Gastrocnemius medialis (tissue), 4 donors: ENCODE results near the gene MGST2. TPM values are rescaled to one million over a fixed set of nuclear protein-coding genes. Genes with fewer than 3 reads are reported as not detected.

Experiments used
- ATAC-seq, 2 donors: fragments of 150-250 bp; one replicate each; pipeline ENCODE4 v1.9.1; 2016
- DNase-seq, 2 donors: peaks; one replicate each; pipeline ENCODE4 v3.0.0-alpha.2; 2019
- H3K27ac ChIP-seq, 4 donors: fragments of 200-600 bp; sonication (generic); 1 replicate in 1 of 4; 2 replicates in 3 of 4; pipeline ENCODE4 v1.5.1; 2016 to 2018; ENCODE audit warnings: mild to moderate bottlenecking in 2 of 4, moderate library complexity in 1 of 4
- H3K27me3 ChIP-seq, 3 donors: fragments of 200-600 bp; sonication (generic) in 2 of 3; 1 replicate in 1 of 3; 2 replicates in 2 of 3; pipeline versions ENCODE4 v1.5.1 to v1.6.0; 2016 to 2019; ENCODE audit warnings: mild to moderate bottlenecking in 1 of 3, moderate library complexity in 1 of 3
- H3K36me3 ChIP-seq, 2 donors: fragments of 200-600 bp; sonication (generic) in 1 of 2; one replicate each; pipeline ENCODE4 v1.5.1; 2017 to 2018
- H3K4me1 ChIP-seq, 2 donors: fragments of 200-600 bp; sonication (generic) in 1 of 2; one replicate each; pipeline ENCODE4 v1.5.1; 2016 to 2017; ENCODE audit warnings: mild to moderate bottlenecking in 2 of 2
- H3K4me3 ChIP-seq, 4 donors: fragments of 200-600 bp; sonication (generic) in 3 of 4; 1 replicate in 1 of 4; 2 replicates in 3 of 4; pipeline ENCODE4 v1.5.1; 2016 to 2019; ENCODE audit warnings: mild to moderate bottlenecking in 2 of 4
- H3K9me3 ChIP-seq, 3 donors: fragments of 200-600 bp; sonication (generic) in 2 of 3; 1 replicate in 1 of 3; 2 replicates in 2 of 3; pipeline ENCODE4 v1.5.1; 2016 to 2019
- CTCF ChIP-seq, 5 experiments: fragments of 450-650 bp in 3 of 5; fragments of 200-600 bp in 2 of 5; sonication (generic) in 2 of 5; IDR thresholded peaks in 4 of 5; conservative IDR thresholded peaks in 1 of 5; 1 replicate in 4 of 5; 2 replicates in 1 of 5; pipeline ENCODE4 v1.5.1; 2016 to 2019; ENCODE audit warnings: antibody characterized with exemption in 5 of 5, mild to moderate bottlenecking in 3 of 5, moderate library complexity in 3 of 5
- POLR2A ChIP-seq, 2 donors: fragments of 450-650 bp; IDR thresholded peaks; one replicate each; pipeline ENCODE4 v1.6.1; 2017; ENCODE audit warnings: antibody characterized with exemption in 2 of 2, mild to moderate bottlenecking in 2 of 2, moderate library complexity in 2 of 2
- in situ Hi-C, 4 donors: fragments of 200-750 bp; cut with MboI; loops; one replicate each; pipeline versions ENCODE4 v1.15.0 to v1.8.0; 2017; ENCODE audit warnings: low sequenced_read_pairs in 4 of 4
- intact Hi-C: fragments of 100-400 bp; cut with DNase I; formaldehyde crosslinking; loops from one replicate; pipeline ENCODE4 v1.15.1; 2023; ENCODE audit warnings: low total_unique reads
- total RNA-seq, 4 donors: library from RNA; depleted of rRNA; stranded (reverse); fragments of >200 nt; gene quantifications; one replicate each; pipeline versions ENCODE4 v1.1.0 to v1.2.3, GENCODE V29; 2016

The MGST2 gene
- total RNA-seq, 4 donors from 2014 or later, result 17.3 to 38.6 (median 30.9) TPM

- ATAC-seq (peak in 1 of 2 donors; percentile 57), DNase-seq (peak in 1 of 2 donors; percentile 39)
- Histone ChIP-seq H3K27me3 (no peaks in the 10 kb centered on the region), H3K9me3 (no peaks in the 10 kb centered on the region), H3K4me3 (no peak overlapping the region), H3K36me3 (no peaks in the 10 kb centered on the region), H3K27ac (no peak overlapping the region), H3K4me1 (peaks cover 9 to 14% of the 10 kb centered on the region in 2 donors)
- in situ Hi-C loops, result loop anchor here in 3 of 4 donors (10.0 to 25.0 kb wide), 3 partner anchors 160 to 630 kb away; no protein-coding TSS in a partner anchor
- TF ChIP-seq CTCF (IDR thresholded peaks at IDR 0.05 in 4 of 5, conservative IDR thresholded peaks at IDR 0.05 in 1 of 5) (peak in 3 of 5 experiments; percentile 25 to 50 (median 32)), POLR2A (IDR thresholded peaks at IDR 0.05) (no peak)
- intact Hi-C loops, result loop anchor here (5.0 kb wide), 1 partner anchor 597 kb away; no protein-coding TSS in a partner anchor
These were observed 10.5 kb upstream of the MGST2 start for GRCh38 chr4:139655116-139655515.

GRCh38 chr4:139656614-139657486 is 8.8 kb upstream of the MGST2 start:
- TF ChIP-seq CTCF (IDR thresholded peaks at IDR 0.05 in 4 of 5, conservative IDR thresholded peaks at IDR 0.05 in 1 of 5) (peak; percentile 63 to 84 (median 66)), POLR2A (IDR thresholded peaks at IDR 0.05) (no peak)
- Histone ChIP-seq H3K4me1 (peaks cover 9 to 15% of the 10 kb centered on the region in 2 donors), H3K36me3 (no peaks in the 10 kb centered on the region), H3K27ac (peak overlapping the region in 2 of 4 donors; percentile 36 to 58), H3K9me3 (no peaks in the 10 kb centered on the region), H3K4me3 (no peak overlapping the region), H3K27me3 (no peaks in the 10 kb centered on the region)
- in situ Hi-C loops, result loop anchor here in 3 of 4 donors (10.0 to 25.0 kb wide), 3 partner anchors 162 to 632 kb away; no protein-coding TSS in a partner anchor
- intact Hi-C loops, result loop anchor here (5.0 kb wide), 1 partner anchor 595 kb away; no protein-coding TSS in a partner anchor
- peak; percentile 63 to 82 for ATAC-seq
- peak in 1 of 2 donors; percentile 28 for DNase-seq

DNA sequence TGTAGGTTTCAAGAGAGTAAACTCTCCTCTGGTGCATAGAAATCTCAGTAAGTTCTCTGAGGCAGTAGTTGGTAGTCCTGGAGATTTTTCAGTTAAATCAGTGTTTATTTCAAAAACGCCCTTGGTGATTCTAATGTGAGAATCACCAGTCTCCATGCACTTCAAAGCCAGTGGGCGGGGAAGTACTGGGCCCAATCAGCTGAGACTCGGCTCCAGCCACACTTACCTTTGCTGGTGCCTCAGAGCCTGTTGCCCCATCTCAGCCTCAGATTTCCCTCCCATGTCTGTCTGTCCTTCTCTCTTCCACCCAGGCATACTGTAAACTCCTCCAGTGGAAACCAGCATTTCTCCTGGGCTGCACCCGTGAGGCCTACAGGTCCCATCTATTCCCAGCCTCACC is 7.4 kb upstream of the MGST2 start:
- Histone ChIP-seq H3K9me3 (no peaks in the 10 kb centered on the region), H3K4me3 (no peak overlapping the region), H3K27ac (peak overlapping the region in 3 of 4 donors; percentile 12 to 58 (median 44)), H3K36me3 (no peaks in the 10 kb centered on the region), H3K4me1 (peaks cover 9 to 15% of the 10 kb centered on the region in 2 donors), H3K27me3 (no peaks in the 10 kb centered on the region)
- no peak for ATAC-seq
- intact Hi-C loops (loop anchor here (5.0 kb wide), 1 partner anchor 594 kb away; no protein-coding TSS in a partner anchor), in situ Hi-C loops (loop anchor here in 3 of 4 donors (10.0 to 25.0 kb wide), 3 partner anchors 163 to 633 kb away; no protein-coding TSS in a partner anchor)
- DNase-seq, result no peak
- TF ChIP-seq POLR2A (IDR thresholded peaks at IDR 0.05) (no peak), CTCF (IDR thresholded peaks at IDR 0.05 in 4 of 5, conservative IDR thresholded peaks at IDR 0.05 in 1 of 5) (no peak)

DNA sequence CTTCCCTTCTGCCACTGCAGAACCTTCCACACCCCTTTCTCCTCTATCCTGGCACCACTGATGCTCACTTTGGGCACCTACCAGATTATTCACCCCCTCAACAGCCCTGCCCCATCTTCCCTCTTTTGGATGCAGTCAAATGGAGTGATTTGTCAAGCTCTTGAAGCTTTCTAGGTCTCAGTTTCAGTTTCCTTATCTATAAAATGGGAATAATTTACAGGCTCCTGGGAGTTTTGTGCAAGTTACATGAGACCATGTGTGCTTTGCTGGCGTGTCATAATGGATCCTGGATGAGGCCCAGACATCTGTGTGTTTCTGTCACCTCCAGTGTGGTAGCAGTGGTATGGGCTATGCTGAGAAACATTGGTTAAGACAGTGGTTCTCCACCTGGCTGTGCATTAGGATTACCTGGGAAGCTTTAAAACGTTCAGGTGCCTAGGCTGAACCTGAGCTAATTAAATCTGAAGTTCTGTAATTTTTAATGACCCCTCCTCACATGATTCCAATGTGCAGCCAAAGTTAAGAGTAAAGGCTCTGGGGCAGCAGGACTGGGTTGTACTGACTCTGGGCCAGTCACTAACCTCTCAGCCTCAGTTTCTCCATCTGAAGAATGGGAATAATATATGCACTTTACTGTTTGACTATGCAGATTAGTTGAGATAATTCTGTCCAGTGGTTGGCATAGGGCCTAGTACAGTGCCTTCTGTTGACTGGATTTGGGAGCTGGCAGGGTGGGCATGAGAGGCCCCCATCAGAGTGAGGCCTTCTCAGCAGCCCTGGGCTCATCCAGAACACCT is 6.8 kb upstream of the MGST2 start:
- Histone ChIP-seq H3K27ac (no peak overlapping the region), H3K36me3 (no peaks in the 10 kb centered on the region), H3K4me3 (no peak overlapping the region), H3K4me1 (peaks cover 9 to 15% of the 10 kb centered on the region in 2 donors), H3K9me3 (no peaks in the 10 kb centered on the region), H3K27me3 (no peaks in the 10 kb centered on the region)
- no peak for TF ChIP-seq CTCF (IDR thresholded peaks at IDR 0.05 in 4 of 5, conservative IDR thresholded peaks at IDR 0.05 in 1 of 5)
- no peak for TF ChIP-seq POLR2A (IDR thresholded peaks at IDR 0.05)
- no peak for ATAC-seq
- intact Hi-C loops (loop anchor here (5.0 kb wide), 1 partner anchor 594 kb away; no protein-coding TSS in a partner anchor), in situ Hi-C loops (loop anchor here in 3 of 4 donors (10.0 to 25.0 kb wide), 3 partner anchors 164 to 634 kb away; no protein-coding TSS in a partner anchor)
- no peak for DNase-seq
